Measurements from ENCODE around the gene TMEM132C. TPM values are rescaled to one million over a fixed set of nuclear protein-coding genes. Genes with fewer than 3 reads are reported as not detected.
A peak's percentile ranks its signal among the peaks of the same experiment; 100 is the strongest.

The TMEM132C gene
- total and polyA plus RNA-seq, 2 of the 13 experiments (the other 11 are each of a cell fraction or from before 2014, with no cell fraction given): not detected

DNA sequence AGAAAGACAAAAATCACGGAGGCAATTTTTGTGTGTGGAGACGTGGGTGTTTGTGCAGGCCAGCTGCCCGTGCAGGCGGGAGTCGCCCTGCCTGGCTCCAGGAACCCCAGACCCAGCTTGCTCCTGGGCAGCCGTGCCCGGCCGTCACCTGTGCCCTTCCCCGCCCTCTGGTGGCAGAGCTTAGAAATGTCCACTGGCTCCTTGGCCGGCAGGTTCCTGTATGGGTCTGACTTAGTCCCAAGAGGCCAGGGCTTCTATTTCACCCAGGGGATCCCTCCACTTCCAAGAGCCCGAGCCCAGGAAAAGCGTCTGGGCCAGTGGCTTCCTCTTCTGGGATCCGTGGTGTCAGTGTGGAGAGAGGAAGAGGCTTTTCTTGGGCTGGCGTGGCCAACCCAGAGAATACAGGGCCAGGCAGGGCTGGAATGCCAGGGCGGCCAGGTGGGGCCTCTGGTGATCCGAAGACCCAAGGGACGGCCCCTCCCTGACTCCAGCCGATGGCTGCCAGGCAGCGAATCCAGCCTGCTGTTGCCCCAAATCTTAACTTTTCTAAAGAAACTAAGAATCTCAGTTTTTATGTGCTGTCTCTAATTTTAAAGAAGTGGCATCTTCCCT is 120.9 kb downstream of the TMEM132C start:
- H3K36me3 ChIP-seq (replicated peaks in 1 of 2; ENCODE audit: control insufficient read depth in 1 of 2, insufficient read depth in 2 of 2, low read length in 2 of 2): no peaks in the 10 kb centered on the region
- ATAC-seq (peak; percentile 98), DNase-seq (ENCODE audit: low spot score) (peak; percentile 27), FAIRE-seq (no peak)
- H3K4me2 ChIP-seq (ENCODE audit: low read depth, low read length): no peak overlapping the region
- 6% methylated on average over 11 of the region's 19 CpGs for WGBS (ENCODE audit: low lambda C conversion rate)
- intact Hi-C loops (cut with micrococcal nuclease; ENCODE audit: unreplicated experiment) (no loop called here), in situ Hi-C loops (cut with HindIII; ENCODE audit: extremely low pct_ligation_motif_present, low pct_unique_long_range_greater_than_20kb) (loop anchor here (5.0 kb wide), 1 partner anchor 131 kb away; no protein-coding TSS in a partner anchor)
- H2AFZ ChIP-seq (ENCODE audit: low read length): no peak overlapping the region
- no peaks in the 10 kb centered on the region for H3K79me2 ChIP-seq (ENCODE audit: insufficient read depth, low read length)
- H4K20me1 ChIP-seq (ENCODE audit: insufficient read depth, low read length): no peaks in the 10 kb centered on the region
- TF ChIP-seq ATF7-NPFF (CRISPR knock-in tag; IDR thresholded peaks at IDR 0.05; ENCODE audit: low read depth) (no peak), PAF1 (CRISPR knock-in tag; IDR thresholded peaks at IDR 0.05) (no peak), ZNF768 (CRISPR knock-in tag; IDR thresholded peaks at IDR 0.05) (peak; percentile 19; the same call in 1 of the 2 replicates), KDM2A (CRISPR knock-in tag; IDR thresholded peaks at IDR 0.05; ENCODE audit: borderline replicate concordance, low read depth) (peak; percentile 25; the same call in 1 of the 2 replicates), HNRNPL (IDR thresholded peaks at IDR 0.05; ENCODE audit: low read depth, low read length) (0 out of 2 replicates have a peak, but pooled peaks have one; percentile 63), SMAD3 (CRISPR knock-in tag; IDR thresholded peaks at IDR 0.05) (no peak), ZNF619 (CRISPR knock-in tag; IDR thresholded peaks at IDR 0.05) (no peak), XRCC5 (optimal IDR thresholded peaks at IDR 0.05; ENCODE audit: low read length) (peak; percentile 43), MBD4 (IDR thresholded peaks at IDR 0.05; ENCODE audit: borderline replicate concordance, low read length) (no peak), MIER3 (CRISPR knock-in tag; IDR thresholded peaks at IDR 0.05; ENCODE audit: borderline replicate concordance) (no peak), RBAK (CRISPR knock-in tag; IDR thresholded peaks at IDR 0.05) (no peak), SMC3 (IDR thresholded peaks at IDR 0.05; ENCODE audit: low read length) (peak; percentile 41; the same call in 1 of the 2 replicates), ZNF513 (CRISPR knock-in tag; conservative IDR thresholded peaks at IDR 0.05) (no peak), ZNF576 (CRISPR knock-in tag; IDR thresholded peaks at IDR 0.05) (no peak), STAG1 (CRISPR knock-in tag; IDR thresholded peaks at IDR 0.05) (peak; percentile 55)
- TF ChIP-seq, protein P1, sequence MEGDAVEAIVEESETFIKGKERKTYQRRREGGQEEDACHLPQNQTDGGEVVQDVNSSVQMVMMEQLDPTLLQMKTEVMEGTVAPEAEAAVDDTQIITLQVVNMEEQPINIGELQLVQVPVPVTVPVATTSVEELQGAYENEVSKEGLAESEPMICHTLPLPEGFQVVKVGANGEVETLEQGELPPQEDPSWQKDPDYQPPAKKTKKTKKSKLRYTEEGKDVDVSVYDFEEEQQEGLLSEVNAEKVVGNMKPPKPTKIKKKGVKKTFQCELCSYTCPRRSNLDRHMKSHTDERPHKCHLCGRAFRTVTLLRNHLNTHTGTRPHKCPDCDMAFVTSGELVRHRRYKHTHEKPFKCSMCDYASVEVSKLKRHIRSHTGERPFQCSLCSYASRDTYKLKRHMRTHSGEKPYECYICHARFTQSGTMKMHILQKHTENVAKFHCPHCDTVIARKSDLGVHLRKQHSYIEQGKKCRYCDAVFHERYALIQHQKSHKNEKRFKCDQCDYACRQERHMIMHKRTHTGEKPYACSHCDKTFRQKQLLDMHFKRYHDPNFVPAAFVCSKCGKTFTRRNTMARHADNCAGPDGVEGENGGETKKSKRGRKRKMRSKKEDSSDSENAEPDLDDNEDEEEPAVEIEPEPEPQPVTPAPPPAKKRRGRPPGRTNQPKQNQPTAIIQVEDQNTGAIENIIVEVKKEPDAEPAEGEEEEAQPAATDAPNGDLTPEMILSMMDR (CRISPR knock-in tag; IDR thresholded peaks at IDR 0.05): peak; percentile 75
- TF ChIP-seq, protein P2, sequence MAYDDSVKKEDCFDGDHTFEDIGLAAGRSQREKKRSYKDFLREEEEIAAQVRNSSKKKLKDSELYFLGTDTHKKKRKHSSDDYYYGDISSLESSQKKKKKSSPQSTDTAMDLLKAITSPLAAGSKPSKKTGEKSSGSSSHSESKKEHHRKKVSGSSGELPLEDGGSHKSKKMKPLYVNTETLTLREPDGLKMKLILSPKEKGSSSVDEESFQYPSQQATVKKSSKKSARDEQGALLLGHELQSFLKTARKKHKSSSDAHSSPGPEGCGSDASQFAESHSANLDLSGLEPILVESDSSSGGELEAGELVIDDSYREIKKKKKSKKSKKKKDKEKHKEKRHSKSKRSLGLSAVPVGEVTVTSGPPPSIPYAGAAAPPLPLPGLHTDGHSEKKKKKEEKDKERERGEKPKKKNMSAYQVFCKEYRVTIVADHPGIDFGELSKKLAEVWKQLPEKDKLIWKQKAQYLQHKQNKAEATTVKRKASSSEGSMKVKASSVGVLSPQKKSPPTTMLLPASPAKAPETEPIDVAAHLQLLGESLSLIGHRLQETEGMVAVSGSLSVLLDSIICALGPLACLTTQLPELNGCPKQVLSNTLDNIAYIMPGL (CRISPR knock-in tag; IDR thresholded peaks at IDR 0.05; ENCODE audit: borderline replicate concordance in 1 of 2, low read depth in 1 of 2): 0 out of 4 replicates have a peak, but pooled peaks of 1 of the 2 experiments have one; percentile 23
- H3K27me3 ChIP-seq (ENCODE audit: control insufficient read depth in 1 of 2, insufficient read depth in 2 of 2, low read length in 2 of 2): peaks cover 0 to 15% of the 10 kb centered on the region in 2 experiments; a peak in 2 of 5 replicates
- H3K9ac ChIP-seq (ENCODE audit: insufficient read depth, low read depth, low read length): no peak overlapping the region
- CTCF ChIA-PET (ENCODE audit: low intra/inter-chr PET ratio, low total read pairs): interaction anchor here (2.2 kb wide), 1 partner anchor 129 kb away, joined by 13 read pairs; no protein-coding TSS in a partner anchor
- H3K4me1 ChIP-seq (ENCODE audit: insufficient read depth, low read length): no peaks in the 10 kb centered on the region
- POLR2A ChIA-PET: no interaction called here
- BruUV-seq (replicated peaks): no TSS peak
- H3K9me3 ChIP-seq (ENCODE audit: low read length): no peaks in the 10 kb centered on the region
- no peak overlapping the region for H3K27ac ChIP-seq (ENCODE audit: extremely low read length, insufficient read depth, low read length)
- no peak overlapping the region for H3K4me3 ChIP-seq (replicated peaks in 1 of 3; ENCODE audit: insufficient read depth in 1 of 3, low read depth in 2 of 3, low read length in 3 of 3)
